ENCODE measurements around the gene COPA.

Gene COPA

DNA sequence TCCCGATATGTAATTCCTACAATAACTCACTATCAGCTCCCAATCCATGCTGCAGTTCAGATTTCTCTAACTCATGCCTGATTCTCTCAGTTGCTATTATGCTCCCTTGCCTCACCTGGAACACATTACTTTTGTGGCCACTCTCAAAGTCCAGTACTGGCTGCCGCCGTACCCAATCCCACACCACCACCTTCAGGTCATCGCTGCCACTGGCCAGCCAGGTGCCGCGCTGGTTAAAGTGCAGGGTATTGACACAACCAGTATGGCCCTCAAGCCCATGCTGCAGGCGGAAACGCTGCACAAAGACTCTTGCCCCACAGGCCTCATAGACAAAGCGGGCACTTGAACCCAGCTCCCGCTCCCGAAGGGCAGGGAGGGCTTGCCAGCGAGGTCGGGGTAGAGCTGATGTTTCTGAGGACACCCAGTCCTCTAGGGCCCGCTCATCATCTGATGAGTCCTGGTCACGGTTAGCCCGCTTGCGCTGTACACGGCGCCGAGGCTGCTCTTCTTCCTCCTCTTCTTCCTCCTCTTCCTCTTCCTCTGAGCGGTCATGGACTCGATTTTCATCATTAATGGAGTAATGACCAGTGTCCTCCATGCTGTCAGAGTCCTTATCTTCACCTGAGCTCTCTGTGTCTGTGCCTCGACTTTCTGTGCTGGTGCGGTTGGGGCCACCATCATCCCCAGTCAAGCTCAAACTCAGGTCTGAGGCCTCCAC lies 103.3 kb downstream of the COPA start:
- ATAC-seq = no peak
- TF ChIP-seq, protein P1, sequence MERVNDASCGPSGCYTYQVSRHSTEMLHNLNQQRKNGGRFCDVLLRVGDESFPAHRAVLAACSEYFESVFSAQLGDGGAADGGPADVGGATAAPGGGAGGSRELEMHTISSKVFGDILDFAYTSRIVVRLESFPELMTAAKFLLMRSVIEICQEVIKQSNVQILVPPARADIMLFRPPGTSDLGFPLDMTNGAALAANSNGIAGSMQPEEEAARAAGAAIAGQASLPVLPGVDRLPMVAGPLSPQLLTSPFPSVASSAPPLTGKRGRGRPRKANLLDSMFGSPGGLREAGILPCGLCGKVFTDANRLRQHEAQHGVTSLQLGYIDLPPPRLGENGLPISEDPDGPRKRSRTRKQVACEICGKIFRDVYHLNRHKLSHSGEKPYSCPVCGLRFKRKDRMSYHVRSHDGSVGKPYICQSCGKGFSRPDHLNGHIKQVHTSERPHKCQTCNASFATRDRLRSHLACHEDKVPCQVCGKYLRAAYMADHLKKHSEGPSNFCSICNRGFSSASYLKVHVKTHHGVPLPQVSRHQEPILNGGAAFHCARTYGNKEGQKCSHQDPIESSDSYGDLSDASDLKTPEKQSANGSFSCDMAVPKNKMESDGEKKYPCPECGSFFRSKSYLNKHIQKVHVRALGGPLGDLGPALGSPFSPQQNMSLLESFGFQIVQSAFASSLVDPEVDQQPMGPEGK (CRISPR knock-in tag; IDR thresholded peaks at IDR 0.05; ENCODE audit: borderline replicate concordance) = no peak
- TF ChIP-seq TCF4 (CRISPR knock-in tag; IDR thresholded peaks at IDR 0.05; ENCODE audit: borderline replicate concordance) (no peak), ISL1 (CRISPR knock-in tag; IDR thresholded peaks at IDR 0.05) (no peak), ZNF70 (CRISPR knock-in tag; IDR thresholded peaks at IDR 0.05) (no peak), SNAI2 (CRISPR knock-in tag; IDR thresholded peaks at IDR 0.05) (no peak), CSDC2 (CRISPR knock-in tag; IDR thresholded peaks at IDR 0.05) (no peak), ZNF8 (CRISPR knock-in tag; IDR thresholded peaks at IDR 0.05) (no peak)
- TF ChIP-seq, protein P2, sequence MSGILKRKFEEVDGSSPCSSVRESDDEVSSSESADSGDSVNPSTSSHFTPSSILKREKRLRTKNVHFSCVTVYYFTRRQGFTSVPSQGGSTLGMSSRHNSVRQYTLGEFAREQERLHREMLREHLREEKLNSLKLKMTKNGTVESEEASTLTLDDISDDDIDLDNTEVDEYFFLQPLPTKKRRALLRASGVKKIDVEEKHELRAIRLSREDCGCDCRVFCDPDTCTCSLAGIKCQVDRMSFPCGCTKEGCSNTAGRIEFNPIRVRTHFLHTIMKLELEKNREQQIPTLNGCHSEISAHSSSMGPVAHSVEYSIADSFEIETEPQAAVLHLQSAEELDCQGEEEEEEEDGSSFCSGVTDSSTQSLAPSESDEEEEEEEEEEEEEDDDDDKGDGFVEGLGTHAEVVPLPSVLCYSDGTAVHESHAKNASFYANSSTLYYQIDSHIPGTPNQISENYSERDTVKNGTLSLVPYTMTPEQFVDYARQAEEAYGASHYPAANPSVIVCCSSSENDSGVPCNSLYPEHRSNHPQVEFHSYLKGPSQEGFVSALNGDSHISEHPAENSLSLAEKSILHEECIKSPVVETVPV (CRISPR knock-in tag; IDR thresholded peaks at IDR 0.05) = no peak
